HK-2 (cell line): ENCODE measurements around the gene MIOS.

Source experiments
- DNase-seq: peaks from one replicate; pipeline ENCODE4 v3.0.0-alpha.2; 2018; ENCODE audit not compliant: unreplicated experiment

MIOS gene

GRCh38 chr7:7583731-7584130 lies 17.0 kb downstream of the MIOS start:
- DNase-seq, result no peak

DNA sequence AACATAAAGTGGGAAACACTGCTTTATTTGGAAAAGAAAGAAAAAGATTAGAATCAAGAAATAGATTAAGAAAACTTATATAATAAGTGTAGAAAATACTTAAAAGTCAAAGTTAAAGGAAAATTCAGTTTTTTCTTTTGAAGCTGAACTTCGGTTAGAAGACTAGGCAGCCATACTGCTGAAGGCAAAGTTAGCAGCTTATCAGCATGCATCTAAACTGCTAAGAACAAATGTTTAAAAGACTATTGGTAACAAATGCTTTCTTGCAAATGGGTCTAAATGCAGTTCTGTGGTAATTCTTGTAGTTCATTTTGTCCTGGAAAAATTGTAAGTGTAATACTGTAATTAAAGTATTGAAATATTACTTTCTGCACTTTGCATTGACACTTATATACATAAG lies 18.0 kb downstream of the MIOS start:
- no peak for DNase-seq

DNA sequence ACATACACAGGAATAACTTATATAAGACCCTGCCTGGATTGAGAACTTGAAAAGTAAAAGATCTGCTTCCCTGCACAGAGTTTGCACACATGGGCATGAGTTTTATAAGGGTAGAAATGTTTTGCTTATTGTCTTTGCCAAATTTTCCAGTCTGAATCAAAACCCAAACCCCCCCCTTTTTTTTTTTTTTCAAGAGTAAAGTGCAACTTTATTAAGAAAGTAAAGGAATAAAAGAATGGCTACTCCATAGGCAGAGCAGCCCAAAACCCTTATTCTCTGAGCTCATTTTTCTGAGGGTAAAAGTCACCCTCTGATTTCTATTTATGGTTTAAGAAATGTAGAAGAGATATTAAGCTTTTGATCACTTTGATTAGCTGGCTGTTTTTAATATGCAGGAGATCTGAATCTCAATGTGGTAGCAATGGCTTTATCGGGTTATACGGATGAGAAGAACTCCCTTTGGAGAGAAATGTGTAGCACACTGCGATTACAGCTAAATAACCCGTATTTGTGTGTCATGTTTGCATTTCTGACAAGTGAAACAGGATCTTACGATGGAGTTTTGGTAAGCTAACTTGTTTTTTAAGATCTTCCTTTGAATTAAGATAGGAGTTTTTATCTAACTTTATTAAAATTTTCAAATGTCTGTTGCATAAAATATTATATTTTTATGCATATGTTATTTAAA lies 18.7 kb downstream of the MIOS start:
- DNase-seq, result no peak

DNA sequence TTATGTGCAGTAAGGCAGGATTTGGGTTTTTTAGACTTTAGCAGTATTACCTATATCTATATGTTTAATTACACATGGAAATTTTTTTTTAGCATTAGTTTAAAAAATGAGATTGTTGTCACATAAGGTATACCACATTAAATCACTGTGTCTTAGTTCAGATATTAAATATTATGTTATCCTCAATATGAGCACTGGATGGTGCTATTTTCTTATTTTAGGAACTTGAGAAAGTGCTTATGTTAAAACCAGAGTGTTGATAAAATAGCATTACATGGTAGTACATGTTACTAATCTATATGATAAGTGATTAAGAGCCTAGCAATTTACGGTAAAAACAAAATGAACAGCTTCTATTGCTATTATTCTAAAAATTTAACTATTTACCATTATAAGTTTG lies 28.8 kb downstream of the MIOS start:
- no peak for DNase-seq

- no peak for DNase-seq
These were observed 29.5 kb downstream of the MIOS start for GRCh38 chr7:7596176-7596575.

DNA sequence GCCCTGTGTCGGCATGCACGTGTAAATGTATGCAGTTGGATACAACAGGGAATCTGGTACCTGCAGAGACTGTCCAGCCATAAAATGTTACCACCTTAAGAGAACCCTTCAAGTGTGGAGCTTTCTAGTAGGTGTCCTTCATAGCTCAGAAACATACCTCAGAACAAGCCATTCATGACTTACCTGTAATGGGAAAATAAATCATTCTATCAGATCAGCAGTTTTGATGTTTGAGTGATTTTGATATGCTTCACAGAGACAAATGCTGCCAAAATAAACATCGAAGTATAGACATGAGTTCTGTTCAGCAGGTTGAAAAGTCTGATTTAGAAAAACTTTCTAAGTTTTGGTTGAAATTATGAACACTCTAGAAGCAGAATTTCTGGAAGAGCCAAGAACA lies 40.3 kb downstream of the MIOS start:
- no peak for DNase-seq

- DNase-seq, result no peak
These were observed 42.6 kb downstream of the MIOS start for GRCh38 chr7:7609330-7609729.

DNA sequence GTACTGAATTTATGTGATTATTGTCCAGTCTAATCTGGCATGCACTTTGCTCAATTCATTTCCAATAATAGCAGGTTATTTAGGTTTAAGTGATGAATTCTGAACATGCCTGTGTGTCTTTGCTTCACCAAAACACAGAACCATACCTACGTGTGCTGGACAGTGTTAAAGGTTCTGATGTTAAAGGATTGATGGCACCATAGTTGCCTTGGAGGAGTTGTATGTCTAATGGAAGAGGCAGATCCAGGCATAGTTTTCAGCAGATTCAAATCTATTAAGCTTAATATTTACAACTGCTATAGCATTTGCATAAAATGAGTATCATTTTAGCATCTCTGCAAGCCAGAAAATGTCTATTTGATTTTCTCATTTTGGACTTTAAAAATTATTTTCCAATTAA lies 45.8 kb downstream of the MIOS start:
- DNase-seq, result no peak

GRCh38 chr7:7613210-7613609 lies 46.5 kb downstream of the MIOS start:
- DNase-seq, result no peak

- no peak for DNase-seq
These were observed 47.5 kb downstream of the MIOS start for GRCh38 chr7:7614018-7614741.

DNA sequence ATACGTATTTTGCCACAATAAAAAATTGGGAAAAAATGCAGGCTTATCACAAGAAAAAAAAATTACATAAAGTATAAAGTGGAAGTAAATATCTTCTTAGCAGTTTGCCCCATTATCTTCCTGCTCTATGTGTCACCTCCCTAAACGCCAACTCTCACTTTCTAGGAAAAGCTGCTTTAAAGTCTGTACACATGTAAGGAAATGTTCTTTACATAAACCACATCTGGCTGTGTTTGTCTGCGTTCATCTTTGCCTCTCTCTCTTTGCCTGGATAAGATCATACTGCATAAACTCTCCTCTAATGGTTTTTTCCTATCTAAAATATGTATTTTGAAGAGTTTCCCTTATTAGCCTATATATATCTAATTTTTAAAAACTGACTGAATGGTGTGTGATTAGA lies 50.9 kb downstream of the MIOS start:
- DNase-seq, result no peak

GRCh38 chr7:7618410-7618809 lies 51.7 kb downstream of the MIOS start:
- no peak for DNase-seq

DNA sequence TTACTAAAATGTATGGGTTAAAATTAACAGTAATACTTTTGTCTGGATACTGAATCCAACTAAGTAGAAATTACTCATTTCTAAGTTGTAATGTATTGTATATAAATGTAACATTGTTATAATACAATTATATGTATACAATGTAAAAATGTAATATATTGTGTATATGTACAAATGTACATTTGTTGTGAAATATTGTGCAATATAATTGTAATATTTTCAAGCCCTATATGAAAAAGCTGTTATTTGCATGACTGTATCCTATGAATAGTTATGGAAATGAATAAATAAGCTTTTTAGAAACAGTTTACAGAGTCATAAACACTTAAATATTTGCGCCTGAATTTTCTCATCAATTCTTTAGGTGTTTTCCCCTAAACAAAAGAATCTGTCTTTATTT lies 53.6 kb downstream of the MIOS start:
- DNase-seq, result no peak

GRCh38 chr7:7620644-7621210 lies 54.0 kb downstream of the MIOS start:
- no peak for DNase-seq

- DNase-seq, result no peak
These were observed 61.8 kb downstream of the MIOS start for GRCh38 chr7:7628476-7628875.

- DNase-seq, result no peak
These were observed 64.1 kb downstream of the MIOS start for GRCh38 chr7:7630626-7631329.

GRCh38 chr7:7639421-7639820 lies 72.7 kb downstream of the MIOS start:
- no peak for DNase-seq

GRCh38 chr7:7639847-7640220 lies 73.2 kb downstream of the MIOS start:
- DNase-seq, result no peak

GRCh38 chr7:7640221-7641128 lies 73.8 kb downstream of the MIOS start, which contains the start of gene UMAD1:
Gene UMAD1, plus strand, starts transcription at chr7:7640752. Its CDS starts 32,620 bp downstream, at chr7:7673372.
- peak; percentile 99 for DNase-seq

GRCh38 chr7:7641129-7641663 lies 74.5 kb downstream of the MIOS start:
- DNase-seq, result no peak

- DNase-seq, result no peak
These were observed 75.4 kb downstream of the MIOS start for GRCh38 chr7:7642081-7642480.
